ENCODE measurements around the gene MTCH2.

Gene MTCH2

GRCh38 chr11:47616726-47617416, 25.5 kb downstream of the MTCH2 start:
- no peak overlapping the region for H3K4me3 ChIP-seq (ENCODE audit: low read depth, low read length)
- peak; percentile 71 for TF ChIP-seq CTCF (IDR thresholded peaks at IDR 0.05; ENCODE audit: insufficient read depth, low read depth, low read length, missing control alignments)
- DNase-seq (ENCODE audit: low read depth): peak; percentile 53

GRCh38 chr11:47615249-47615648, 27.1 kb downstream of the MTCH2 start:
- TF ChIP-seq CTCF (IDR thresholded peaks at IDR 0.05; ENCODE audit: insufficient read depth, low read depth, low read length, missing control alignments): no peak
- H3K4me3 ChIP-seq (ENCODE audit: low read depth, low read length): no peak overlapping the region
- no peak for DNase-seq (ENCODE audit: low read depth)

- peak; percentile 54 for DNase-seq (ENCODE audit: low read depth)
- TF ChIP-seq CTCF (IDR thresholded peaks at IDR 0.05; ENCODE audit: insufficient read depth, low read depth, low read length, missing control alignments): no peak
- H3K4me3 ChIP-seq (ENCODE audit: low read depth, low read length): no peak overlapping the region
These were observed 31.0 kb downstream of the MTCH2 start for GRCh38 chr11:47611348-47611794.

- no peak for TF ChIP-seq CTCF (IDR thresholded peaks at IDR 0.05; ENCODE audit: insufficient read depth, low read depth, low read length, missing control alignments)
- no peak for DNase-seq (ENCODE audit: low read depth)
- no peak overlapping the region for H3K4me3 ChIP-seq (ENCODE audit: low read depth, low read length)
These were observed 32.7 kb downstream of the MTCH2 start for GRCh38 chr11:47609675-47610074.

GRCh38 chr11:47607380-47607779, 35.0 kb downstream of the MTCH2 start:
- no peak overlapping the region for H3K4me3 ChIP-seq (ENCODE audit: low read depth, low read length)
- TF ChIP-seq CTCF (IDR thresholded peaks at IDR 0.05; ENCODE audit: insufficient read depth, low read depth, low read length, missing control alignments): no peak
- no peak for DNase-seq (ENCODE audit: low read depth)

GRCh38 chr11:47606731-47607130, 35.6 kb downstream of the MTCH2 start:
- H3K4me3 ChIP-seq (ENCODE audit: low read depth, low read length): no peak overlapping the region
- no peak for TF ChIP-seq CTCF (IDR thresholded peaks at IDR 0.05; ENCODE audit: insufficient read depth, low read depth, low read length, missing control alignments)
- peak; percentile 25 for DNase-seq (ENCODE audit: low read depth)

GRCh38 chr11:47605921-47606320, 36.4 kb downstream of the MTCH2 start:
- TF ChIP-seq CTCF (IDR thresholded peaks at IDR 0.05; ENCODE audit: insufficient read depth, low read depth, low read length, missing control alignments): no peak
- no peak overlapping the region for H3K4me3 ChIP-seq (ENCODE audit: low read depth, low read length)
- DNase-seq (ENCODE audit: low read depth): no peak

Measured in GM12865 (cell line).